GM19099 (cell line): Measurements from ENCODE around the gene CLIC1.

Source experiments
- POLR2A ChIP-seq: IDR thresholded peaks from 3 replicates; pipeline ENCODE4 v1.6.1; 2011; ENCODE audit warnings: low read depth; ENCODE audit not compliant: insufficient read length; ENCODE audit errors: extremely low read depth

The CLIC1 gene

DNA sequence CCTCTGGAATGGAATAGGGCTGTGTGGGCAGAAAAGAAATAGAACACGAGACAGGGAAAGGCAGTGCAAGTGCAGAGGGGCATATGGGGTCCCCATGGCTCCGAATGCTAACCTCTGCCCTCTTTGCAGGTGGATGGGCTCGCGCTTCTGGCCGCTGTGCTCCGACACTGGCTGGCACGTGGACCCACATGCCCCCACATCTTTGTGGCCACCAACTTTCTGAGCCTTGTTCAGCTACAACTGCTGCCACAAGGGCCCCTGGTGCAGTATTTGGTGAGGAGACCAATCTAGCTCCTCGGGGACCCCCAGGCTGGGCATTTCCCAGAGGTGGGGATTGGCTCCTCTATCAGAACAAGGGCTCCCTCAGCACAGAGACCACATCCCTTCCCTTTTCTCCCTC is 25.0 kb upstream of the CLIC1 start:
- no peak for TF ChIP-seq POLR2A

DNA sequence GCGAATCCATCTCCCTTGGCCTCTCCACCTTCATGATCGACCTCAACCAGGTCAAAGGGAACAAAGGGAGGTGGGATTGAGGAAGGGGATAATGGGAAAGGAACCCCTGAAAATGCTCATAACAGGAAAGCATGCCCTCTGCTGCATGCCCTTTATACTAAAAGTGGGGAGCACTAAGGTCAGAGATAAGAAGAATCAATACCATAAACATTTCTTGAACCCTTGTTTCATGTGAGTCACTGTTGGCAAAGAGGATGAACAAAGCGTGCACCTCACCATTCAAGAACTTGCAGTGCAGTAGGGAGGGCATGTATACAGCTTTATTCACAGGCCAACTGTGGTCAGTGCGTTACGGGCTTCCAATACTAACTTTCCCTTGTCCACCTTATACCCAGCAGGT is 24.5 kb upstream of the CLIC1 start:
- TF ChIP-seq POLR2A = no peak

DNA sequence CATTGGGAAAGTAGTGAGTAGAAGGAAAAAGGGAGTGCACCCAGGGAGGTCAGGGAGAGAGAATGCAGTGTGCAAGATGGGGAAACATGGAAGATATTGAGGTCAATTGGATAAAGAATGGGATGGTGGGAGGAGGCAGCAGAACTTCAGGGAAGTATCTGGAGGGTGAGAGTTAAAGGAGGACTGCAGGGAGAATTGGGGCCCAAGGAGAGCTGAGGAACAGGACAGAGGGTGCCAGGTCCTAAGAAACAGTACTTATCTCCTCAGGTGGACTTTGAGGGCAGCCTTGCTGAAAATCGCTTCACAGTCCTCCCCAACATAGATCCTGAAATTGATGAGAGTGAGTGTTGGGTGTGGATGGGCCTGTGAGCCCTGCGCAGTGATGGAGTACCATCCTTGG is 22.0 kb upstream of the CLIC1 start:
- no peak for TF ChIP-seq POLR2A

DNA sequence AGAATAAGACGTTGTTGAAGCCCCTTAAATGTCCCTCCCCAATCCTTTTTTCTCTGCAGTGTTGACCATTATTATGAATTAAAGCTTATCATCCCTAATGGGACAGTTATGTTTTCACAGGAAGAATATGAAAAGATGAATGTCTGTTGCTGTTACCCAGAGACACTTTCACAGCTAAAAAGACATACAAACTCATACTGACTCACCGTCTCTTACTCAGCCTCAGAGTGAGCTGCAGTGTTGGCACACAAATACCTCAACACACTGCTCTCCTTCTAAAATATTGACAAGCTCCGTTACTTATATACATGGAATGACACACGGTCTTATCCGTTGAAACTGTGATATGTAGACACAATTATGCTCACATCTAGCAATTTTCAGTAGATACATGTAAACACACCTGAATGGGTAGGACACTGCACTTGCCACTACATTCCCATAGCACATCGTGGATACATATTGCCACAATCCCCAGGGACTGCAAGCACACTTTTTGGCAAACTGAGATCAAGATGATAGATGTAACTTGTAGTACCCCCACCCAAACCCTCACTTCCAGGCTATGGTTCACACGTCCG is 16.5 kb upstream of the CLIC1 start:
- TF ChIP-seq POLR2A = no peak

DNA sequence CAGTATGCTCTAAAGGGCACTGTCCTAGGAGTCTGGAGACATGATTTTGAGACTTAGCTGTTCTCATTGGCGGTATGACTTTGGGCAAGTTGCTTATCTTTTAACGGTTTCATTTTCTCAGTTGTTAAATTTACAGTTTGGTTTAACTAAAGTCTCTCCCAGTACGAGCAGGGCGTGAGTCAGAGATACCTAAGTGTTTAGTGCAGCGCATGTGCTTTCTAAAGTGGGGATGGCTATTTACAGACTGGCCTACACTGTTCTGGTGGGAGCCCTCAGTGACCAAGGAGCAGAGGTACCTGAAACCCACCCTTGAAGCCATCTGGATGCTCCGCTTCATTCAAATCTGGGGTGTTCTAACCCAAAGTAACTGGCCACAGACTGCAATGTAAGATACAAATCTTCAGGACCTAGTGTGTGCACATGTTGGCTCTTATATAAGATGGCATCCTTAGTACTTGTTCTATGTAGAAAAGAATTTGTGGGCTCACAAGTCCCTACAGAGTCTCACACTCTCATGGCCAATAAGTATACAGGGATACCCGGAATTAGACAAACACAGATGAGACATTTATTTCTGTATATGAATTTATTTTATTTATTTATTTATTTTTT is 14.2 kb upstream of the CLIC1 start:
- TF ChIP-seq POLR2A = no peak

DNA sequence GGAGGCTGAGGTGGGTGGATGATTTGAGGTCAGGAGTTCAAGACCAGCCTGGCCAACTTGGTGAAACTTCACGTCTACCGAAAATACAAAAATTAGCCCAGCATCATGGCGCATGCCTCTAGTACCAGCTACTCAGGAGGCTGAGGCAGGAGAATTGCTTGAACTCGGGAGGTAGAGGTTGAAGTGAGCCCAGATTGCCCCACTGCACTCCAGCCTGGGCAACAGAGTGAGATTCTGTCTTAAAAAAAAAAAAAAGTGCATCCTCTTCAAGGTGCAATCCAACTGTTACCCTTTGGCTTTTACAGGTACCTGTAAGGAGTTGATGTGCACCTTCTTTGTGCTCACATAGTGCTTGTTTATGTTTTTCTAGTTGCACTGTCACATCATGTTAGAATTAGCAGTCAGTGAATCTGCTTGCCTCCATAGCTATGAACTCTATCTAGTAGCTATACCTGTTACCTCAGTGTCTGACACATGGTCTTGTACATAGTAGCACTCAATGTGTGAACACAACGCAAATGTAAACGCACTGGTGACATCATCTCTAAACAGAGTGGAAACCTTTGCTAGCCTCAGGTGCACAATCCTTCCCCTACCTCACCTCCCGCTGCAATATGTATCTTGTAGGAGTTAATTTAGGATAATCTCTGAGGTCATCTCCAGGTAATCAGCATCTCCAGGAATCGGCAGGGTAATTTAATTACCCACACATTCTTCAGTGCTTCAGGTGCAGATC is 13.1 kb upstream of the CLIC1 start:
- TF ChIP-seq POLR2A = no peak

DNA sequence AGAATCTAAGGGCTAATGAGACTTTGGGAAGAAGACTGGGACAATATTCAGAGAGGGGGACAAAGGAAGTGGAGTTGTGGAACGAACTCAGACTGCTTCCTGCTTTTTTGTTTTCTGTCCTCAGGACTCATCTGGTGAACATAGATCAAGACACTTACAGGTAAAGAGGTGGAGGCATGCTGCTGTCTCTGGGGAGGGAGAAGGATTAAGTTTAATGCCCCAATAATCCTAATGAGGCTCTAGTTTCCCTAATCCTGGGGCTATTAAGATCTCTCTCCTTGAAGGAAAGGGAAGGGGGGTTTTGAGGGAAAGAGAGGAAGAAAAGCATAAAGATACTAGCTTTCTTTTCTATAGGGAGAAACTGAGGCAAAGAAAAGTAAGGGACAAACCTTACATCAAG is 8.1 kb upstream of the CLIC1 start:
- no peak for TF ChIP-seq POLR2A

DNA sequence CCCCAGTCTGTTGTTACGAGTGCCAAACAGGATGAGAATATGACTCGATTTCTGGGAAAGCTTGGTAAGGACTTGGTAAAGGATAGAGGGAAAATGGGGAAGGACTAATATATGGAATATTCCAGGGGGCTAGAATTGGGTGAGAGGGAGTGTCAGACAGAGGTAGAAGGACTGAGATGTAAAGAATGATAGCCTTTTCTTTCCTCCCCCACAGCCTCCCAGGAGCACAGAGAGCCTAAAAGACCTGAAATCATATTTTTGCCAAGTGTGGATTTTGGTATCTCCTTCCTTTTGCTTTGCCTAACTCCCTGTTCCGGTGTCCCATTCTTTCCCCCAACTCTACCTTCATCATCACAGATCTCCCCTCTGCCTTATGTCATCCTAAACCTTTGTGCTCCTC is 6.6 kb upstream of the CLIC1 start:
- TF ChIP-seq POLR2A = no peak

DNA sequence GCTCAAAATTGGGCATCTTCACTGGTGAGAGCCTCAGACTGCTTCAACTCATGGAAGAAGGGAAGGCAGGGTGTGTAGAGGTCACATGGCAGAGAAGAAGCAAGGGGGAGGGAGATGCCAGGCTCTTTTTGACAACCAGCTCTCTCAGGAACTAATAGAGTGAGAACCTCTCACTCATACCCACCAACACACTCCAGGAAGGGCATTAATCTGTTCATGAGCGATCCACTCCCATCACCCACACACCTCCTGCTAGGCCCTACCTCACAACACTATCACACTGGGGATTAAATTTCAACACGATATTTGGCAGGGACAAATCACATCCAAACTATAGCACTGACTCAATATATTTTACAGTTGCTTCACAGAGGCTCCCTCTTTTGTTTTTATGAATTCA is 5.5 kb upstream of the CLIC1 start:
- no peak for TF ChIP-seq POLR2A

DNA sequence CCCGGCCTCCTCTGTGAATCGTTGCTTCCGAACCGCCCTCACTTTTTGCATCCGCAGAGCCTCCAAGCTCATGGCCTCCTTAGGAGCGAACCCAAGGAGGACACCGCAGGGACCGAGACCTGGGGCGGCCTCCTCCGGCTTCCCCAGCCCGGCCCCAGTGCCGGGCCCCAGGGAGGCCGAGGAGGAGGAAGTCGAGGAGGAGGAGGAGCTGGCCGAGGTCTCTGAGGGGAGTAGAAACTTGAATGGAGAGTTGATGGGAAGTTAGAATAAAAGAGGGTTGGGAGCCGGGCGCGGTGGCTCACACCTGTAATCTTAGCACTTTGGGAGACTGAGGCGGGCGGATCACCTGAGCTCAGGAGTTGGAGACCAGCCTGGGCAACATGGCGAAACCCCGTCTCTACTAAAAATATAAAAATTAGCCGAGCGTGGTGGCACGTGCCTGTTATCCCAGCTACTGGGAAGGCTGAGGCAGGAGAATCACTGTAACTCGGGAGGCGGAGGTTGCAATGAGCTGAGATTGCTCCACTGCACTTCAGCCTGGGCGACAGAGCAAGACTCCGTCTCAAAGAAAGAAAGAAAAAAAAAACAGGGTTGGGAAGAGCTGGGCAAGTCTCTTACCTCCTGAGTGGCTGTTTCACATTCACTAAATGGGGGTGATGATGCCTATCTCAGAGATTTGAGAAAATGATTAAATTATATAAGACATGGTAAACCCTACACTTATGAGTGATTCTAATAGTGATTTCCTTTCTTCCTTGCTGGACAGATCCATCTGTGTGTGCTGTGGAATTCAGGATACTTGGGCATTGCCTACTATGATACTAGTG is 4.3 kb upstream of the CLIC1 start:
- TF ChIP-seq POLR2A = no peak

DNA sequence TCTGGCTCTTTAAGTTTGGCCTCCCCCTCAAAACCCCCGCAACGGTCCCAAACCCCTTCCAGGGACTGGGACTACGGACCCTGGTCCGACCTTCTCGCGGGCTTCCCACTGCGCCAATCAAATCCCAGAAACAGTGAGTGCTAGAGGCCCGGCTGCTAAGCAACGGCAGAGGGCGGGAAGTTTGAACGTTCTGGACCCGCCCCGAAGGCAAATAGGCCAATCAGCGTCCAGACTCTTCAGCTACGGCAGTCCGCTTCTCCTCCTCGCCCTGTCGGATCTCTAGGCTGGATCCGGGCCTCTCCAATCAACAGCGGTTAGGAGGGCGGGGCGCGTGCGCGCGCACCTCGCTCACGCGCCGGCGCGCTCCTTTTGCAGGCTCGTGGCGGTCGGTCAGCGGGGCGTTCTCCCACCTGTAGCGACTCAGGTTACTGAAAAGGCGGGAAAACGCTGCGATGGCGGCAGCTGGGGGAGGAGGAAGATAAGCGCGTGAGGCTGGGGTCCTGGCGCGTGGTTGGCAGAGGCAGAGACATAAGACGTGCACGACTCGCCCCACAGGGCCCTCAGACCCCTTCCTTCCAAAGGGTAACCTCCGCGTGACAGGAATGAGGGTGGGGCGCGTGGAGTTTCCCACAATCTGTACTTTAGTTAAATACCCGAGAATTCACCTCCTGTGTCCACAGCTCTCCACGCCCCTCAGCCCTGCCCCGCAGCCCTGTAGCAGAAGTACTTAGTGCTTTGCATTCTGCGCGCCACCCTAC is 3.5 kb upstream of the CLIC1 start, which contains the start of gene MSH5:
Gene MSH5, plus strand, starts transcription at position 367 of the 758 bp plus-strand sequence. CDS start 462 bp downstream, outside the sequence.
- TF ChIP-seq POLR2A = peak; percentile 68

DNA sequence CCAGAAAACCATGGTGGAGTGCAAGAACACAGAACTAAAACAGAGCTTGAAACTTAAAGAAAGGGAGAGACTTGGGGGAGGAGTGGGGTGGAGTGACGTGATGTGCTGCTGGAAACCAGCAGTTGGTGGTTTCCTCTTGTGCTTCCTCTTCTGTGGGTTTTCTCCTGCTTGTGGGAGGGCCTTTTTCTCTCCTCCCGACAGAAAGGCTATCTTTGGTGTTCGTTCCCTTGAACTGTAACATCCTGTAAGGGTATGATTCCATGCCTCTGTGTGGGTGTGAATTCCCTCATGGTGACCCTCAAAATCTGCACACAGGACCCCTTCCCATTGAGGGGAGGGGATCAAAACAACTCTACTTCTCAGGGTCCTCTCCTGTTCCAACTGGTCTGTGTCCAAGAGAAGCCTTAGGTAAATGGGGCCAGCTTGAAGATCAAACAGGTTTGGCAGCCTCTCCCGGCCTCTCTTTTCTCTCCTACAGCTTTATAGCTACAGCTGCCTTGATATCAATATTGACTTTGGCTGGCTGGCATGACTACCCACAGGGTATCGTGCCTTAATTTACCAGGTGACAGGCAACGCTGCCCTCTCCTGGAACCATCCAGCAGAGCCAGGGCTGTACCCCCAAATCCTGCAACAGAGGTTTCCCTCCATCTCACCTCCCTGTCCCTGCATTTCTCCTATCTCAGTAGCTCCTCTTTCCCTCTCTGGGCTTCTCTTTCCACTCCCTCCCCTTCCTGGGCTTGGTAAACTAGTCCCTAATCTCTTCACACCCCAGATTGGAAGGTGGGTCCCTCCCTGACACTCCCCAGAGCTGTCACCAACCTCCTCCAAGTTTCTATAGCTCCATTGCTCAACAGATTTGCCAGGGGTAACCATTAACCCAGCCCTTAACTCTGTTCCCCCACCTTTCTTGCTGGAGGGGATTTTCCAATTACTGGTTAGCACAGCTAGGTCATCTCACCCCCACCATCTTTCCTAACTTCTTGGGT is 2.0 kb upstream of the CLIC1 start:
- peak; percentile 60 for TF ChIP-seq POLR2A

DNA sequence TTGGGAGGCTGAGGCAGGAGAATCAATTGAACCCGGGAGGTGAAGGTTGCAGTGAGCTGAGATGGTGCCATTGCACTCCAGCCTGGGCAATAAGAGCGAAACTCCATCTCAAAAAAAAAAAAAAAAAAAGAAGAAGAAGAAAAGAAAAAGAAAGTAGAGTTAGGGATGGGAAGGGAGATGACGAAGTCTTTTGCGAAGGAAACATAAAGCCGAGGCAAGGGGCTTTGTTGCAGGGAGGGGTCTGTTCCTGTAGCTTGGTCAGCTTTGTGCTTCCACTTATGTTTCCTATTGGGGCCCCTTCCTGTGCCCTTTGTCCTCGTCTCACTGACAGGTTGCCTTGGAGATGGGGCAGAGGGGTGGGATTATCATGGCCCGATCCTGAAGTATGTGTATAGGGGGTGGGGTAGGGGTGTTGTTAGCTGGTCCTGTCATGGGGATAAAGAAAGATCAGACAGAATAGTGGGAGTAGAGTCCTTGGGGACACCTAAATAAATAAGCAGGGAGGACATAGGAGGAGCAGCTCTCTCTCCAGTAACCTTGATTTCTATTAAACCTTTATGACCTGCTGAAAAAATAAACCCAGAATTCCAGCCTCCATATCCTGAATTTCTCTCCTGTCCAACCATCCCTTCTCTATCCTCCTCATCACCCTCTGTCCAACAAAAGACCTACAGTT is 1.1 kb upstream of the CLIC1 start:
- TF ChIP-seq POLR2A = no peak
